AG04450 (cell line): ENCODE measurements around the gene POU6F2. TPM values are rescaled to one million over a fixed set of nuclear protein-coding genes. Genes with fewer than 3 reads are reported as not detected.

Source experiments
- CTCF ChIA-PET: fragments of 300-600, 350-600 bp; formaldehyde crosslinking; extraction: SDS; loops from one replicate; lab custom pipeline; 2022; ENCODE audit warnings: antibody characterized with exemption, inconsistent platforms; lab: Charles Lee
- POLR2A ChIA-PET: fragments of 350-600 bp; formaldehyde crosslinking; extraction: SDS; loops from one replicate; lab custom pipeline; 2021; ENCODE audit warnings: antibody characterized with exemption, inconsistent platforms; lab: Yijun Ruan, JAX
- DNase-seq: peaks from one replicate; pipeline ENCODE4 v3.0.0-alpha.2; 2011; ENCODE audit warnings: low read depth, low spot score
- H3K27ac ChIP-seq: one replicate; pipeline ENCODE4 v1.5.1; 2012; ENCODE audit warnings: low read depth, low read length, control low read depth
- H3K27me3 ChIP-seq: one replicate; pipeline ENCODE4 v1.6.0; 2012; ENCODE audit warnings: low read length; ENCODE audit not compliant: control insufficient read depth, insufficient read depth
- H3K4me3 ChIP-seq: 2 replicates; pipeline ENCODE4 v1.5.1; 2011; ENCODE audit warnings: mild to moderate bottlenecking, low read depth, low read length, control low read depth
- H3K9me3 ChIP-seq: 2 replicates; pipeline ENCODE4 v1.5.1; 2012; ENCODE audit warnings: low read length; ENCODE audit not compliant: control insufficient read depth, insufficient read depth
- CTCF ChIP-seq: IDR thresholded peaks from 2 replicates; pipeline ENCODE4 v1.5.1; 2011; ENCODE audit warnings: low read depth, low read length, control low read depth, inconsistent platforms
- polyA minus RNA-seq: library from RNA; depleted of rRNA, polyadenylated mRNA; stranded (reverse); fragments of >200 nt; gene quantifications from 2 replicates; pipeline ENCODE4 v1.2.3, GENCODE V29; 2011; rRNA and poly(A)+ RNA removed
- polyA plus RNA-seq: library from polyadenylated mRNA; depleted of rRNA; stranded (reverse); fragments of >200 nt; gene quantifications from 2 replicates; pipeline ENCODE4 v1.2.3, GENCODE V29; 2011; rRNA removed

Gene POU6F2
- polyA plus RNA-seq (not detected in 2 replicates), polyA minus RNA-seq (not detected in 2 replicates)

- Histone ChIP-seq H3K9me3 (no peaks in the 10 kb centered on the region; the same call in 1 of the 2 replicates), H3K27ac (no peak within 1 kb of the TSS), H3K27me3 (peaks cover 22% of the 10 kb centered on the region), H3K4me3 (no peak within 1 kb of the TSS)
- TF ChIP-seq CTCF: no peak
- POLR2A ChIA-PET: no interaction called here
- CTCF ChIA-PET: no interaction called here
- DNase-seq: no peak
These were observed at the start of gene POU6F2 for GRCh38 chr7:38977685-38978084. POU6F2 (plus strand) TSS chr7:38977909; CDS start chr7:38977954, 45 bp downstream.

- Histone ChIP-seq H3K27me3 (peaks cover 3% of the 10 kb centered on the region), H3K27ac (no peak overlapping the region), H3K9me3 (no peaks in the 10 kb centered on the region), H3K4me3 (no peak overlapping the region)
- no peak for TF ChIP-seq CTCF
- ChIA-PET CTCF (no interaction called here), POLR2A (no interaction called here)
- no peak for DNase-seq
These were observed 49.2 kb upstream of the POU6F2 start for GRCh38 chr7:38928506-38928905.

- ChIA-PET CTCF (interaction anchor here (0.9 to 1.6 kb wide), 2 partner anchors 56 to 132 kb away, joined by 3 to 4 read pairs; no protein-coding TSS in a partner anchor), POLR2A (no interaction called here)
- TF ChIP-seq CTCF: no peak
- no peak overlapping the region for H3K4me3 ChIP-seq
- no peaks in the 10 kb centered on the region for H3K9me3 ChIP-seq
- peaks cover 3% of the 10 kb centered on the region for H3K27me3 ChIP-seq
- no peak overlapping the region for H3K27ac ChIP-seq
- DNase-seq: no peak
These were observed 48.1 kb upstream of the POU6F2 start for GRCh38 chr7:38929460-38930171.

- Histone ChIP-seq H3K27me3 (peaks cover 3% of the 10 kb centered on the region), H3K27ac (no peak overlapping the region), H3K4me3 (no peak overlapping the region), H3K9me3 (no peaks in the 10 kb centered on the region)
- peak; percentile 90 for TF ChIP-seq CTCF
- peak; percentile 10 for DNase-seq
- POLR2A ChIA-PET: no interaction called here
- CTCF ChIA-PET: interaction anchor here (0.6 to 1.9 kb wide), 40 partner anchors 8 to 1553 kb away, joined by 3 to 14 read pairs (median 4); partner anchors contain the start of gene VPS41
These were observed 45.1 kb upstream of the POU6F2 start for GRCh38 chr7:38932509-38933168.

- Histone ChIP-seq H3K9me3 (no peaks in the 10 kb centered on the region), H3K27ac (no peak overlapping the region), H3K27me3 (peaks cover 8% of the 10 kb centered on the region), H3K4me3 (no peak overlapping the region)
- no peak for TF ChIP-seq CTCF
- POLR2A ChIA-PET: no interaction called here
- no peak for DNase-seq
- CTCF ChIA-PET: interaction anchor here (0.9 to 1.1 kb wide), 3 partner anchors 20 to 587 kb away, joined by 4 to 6 read pairs (median 5); no protein-coding TSS in a partner anchor
These were observed 43.7 kb upstream of the POU6F2 start for GRCh38 chr7:38934051-38934450.
